Stimulated activated CD4-positive, alpha-beta T cell treated with anti-CD3 and anti-CD28 coated beads, Interleukin-2, amount 100 ng/mL, for 4 hours (primary cell): ENCODE data around the gene EXOC3L4.
"Not testable (repeated sequence)": the region's sequence is repeated elsewhere in the genome, so short reads cannot be mapped to it uniquely, and the experiment has no call there.

Experiments
- DNase-seq: peaks from one replicate; pipeline ENCODE4 v3.0.0-alpha.2; 2020; ENCODE audit warnings: low read depth

Gene EXOC3L4

GRCh38 chr14:103094406-103095209 is at the start of gene EXOC3L4:
EXOC3L4 (plus strand) TSS chr14:103094725; CDS start chr14:103100220, 5,495 bp downstream.
- no peak for DNase-seq

DNA sequence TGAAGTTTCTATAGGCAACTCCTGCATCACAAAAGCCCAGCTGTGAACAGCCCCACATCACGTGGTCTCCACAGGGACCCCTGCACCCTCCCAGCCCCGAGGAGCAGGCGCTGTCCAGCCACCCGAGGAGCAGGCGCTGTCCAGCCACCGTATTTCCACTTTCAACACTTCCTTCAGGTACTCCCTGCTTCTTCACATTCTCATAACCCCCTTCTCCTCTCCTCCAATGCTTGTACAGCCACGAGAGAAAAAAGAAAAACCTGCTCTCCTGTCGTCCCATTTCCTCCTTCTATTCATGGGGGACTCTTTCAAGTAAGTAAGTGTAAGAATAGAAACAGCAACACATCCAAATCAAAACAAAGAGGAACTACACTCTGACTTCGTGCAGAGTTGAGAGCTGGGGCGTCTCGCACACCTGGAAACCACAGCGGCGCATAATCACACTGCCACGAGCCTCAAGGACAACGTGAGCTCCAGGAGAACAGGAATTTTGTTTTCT is 49.1 kb upstream of the EXOC3L4 start:
- DNase-seq = no peak

- DNase-seq = not testable (repeated sequence)
Measured at GRCh38 chr14:103047453-103047852, 47.1 kb upstream of the EXOC3L4 start.

DNA sequence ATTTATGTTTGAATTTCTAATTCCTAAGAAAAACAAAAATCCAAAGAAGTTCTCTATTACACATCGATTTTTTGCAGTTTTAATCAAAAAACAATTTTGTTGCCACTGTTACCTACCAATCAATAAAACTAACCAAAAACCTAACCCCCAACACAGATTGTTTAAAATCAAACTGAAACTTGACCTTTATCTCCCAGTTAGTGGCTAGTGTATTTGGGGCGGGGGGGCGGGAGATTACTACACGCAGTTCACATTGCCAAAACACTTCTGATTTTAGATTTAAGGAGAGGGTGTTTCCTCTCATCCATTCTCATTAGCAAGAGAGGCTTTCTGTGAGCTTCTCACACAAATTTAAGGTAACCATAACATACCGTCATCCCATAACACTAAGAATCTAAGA is 43.6 kb upstream of the EXOC3L4 start:
- no peak for DNase-seq

- no peak for DNase-seq
Measured at GRCh38 chr14:103052407-103052806, 42.1 kb upstream of the EXOC3L4 start.

GRCh38 chr14:103055695-103056094 is 38.8 kb upstream of the EXOC3L4 start:
- DNase-seq = no peak

GRCh38 chr14:103056322-103057027 is 38.0 kb upstream of the EXOC3L4 start:
- no peak for DNase-seq

- no peak for DNase-seq
Measured at GRCh38 chr14:103057028-103057371, 37.5 kb upstream of the EXOC3L4 start.

DNA sequence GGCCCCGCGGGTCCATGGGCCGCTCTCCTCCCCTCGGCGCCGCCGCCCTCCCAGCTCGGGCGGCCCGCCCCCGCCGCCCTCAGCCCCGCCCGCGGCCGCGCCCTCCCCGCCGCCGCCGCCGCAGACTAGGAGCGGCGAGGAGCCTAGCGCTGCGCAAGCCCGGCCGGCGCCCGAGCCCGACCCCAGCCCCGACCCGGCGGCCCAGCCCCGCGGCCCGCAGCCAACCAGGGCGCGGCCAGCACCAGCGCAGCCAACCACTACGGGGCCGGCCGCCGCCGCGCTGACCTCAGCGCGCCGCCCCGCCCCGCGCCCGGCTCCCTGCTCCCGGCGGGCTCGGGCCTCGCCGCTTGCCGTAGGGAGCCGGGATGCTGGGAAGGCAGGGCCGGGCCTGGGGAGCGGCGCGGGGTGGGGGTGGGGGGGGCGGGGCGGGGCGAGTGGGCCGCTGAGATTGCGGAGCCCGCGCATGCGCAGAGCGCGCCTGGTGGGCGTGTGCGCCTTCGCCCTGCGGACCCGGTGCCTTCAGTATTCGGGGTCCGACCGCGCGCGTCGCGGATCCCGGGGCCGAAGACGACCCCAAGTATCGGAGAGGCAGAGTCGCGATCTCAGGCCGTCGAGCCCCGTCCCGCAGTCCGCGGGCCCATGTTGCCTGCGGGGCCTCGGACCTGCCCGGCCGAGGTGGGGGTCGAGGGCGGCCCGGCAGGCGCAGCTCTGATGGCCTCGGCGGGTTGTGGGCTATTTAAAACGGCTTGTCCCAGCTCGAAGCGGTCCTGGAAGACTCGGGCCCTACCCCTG is 37.0 kb upstream of the EXOC3L4 start, which contains the start of gene CDC42BPB:
CDC42BPB (minus strand) TSS at position 178 of the 792 bp plus-strand sequence. CDS start 376 bp downstream, outside the sequence.
- peak; percentile 39 for DNase-seq

- DNase-seq = no peak
Measured at GRCh38 chr14:103058164-103059055, 36.1 kb upstream of the EXOC3L4 start.

DNA sequence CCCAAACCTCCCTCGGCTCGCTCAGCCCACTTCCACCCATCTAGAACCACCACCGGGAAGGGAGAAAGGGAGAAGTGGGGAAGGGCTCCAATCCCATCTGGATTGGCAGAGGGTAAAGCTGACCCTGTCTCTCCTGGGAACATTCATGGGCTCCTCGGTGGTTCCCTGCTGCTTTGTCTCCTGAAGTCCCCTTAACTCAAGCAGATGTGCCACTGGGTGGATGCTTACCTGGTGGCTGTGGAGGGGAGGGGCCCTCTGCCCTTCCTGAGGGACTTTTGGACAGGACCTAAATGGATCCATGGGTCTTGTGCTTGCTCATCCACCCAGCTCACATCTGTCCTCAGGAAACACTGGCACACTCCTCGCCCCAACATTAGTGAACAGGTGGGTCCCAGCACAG is 35.0 kb upstream of the EXOC3L4 start:
- no peak for DNase-seq

- no peak for DNase-seq
Measured at GRCh38 chr14:103061482-103061976, 33.0 kb upstream of the EXOC3L4 start.

GRCh38 chr14:103064436-103064835 is 30.1 kb upstream of the EXOC3L4 start:
- no peak for DNase-seq

DNA sequence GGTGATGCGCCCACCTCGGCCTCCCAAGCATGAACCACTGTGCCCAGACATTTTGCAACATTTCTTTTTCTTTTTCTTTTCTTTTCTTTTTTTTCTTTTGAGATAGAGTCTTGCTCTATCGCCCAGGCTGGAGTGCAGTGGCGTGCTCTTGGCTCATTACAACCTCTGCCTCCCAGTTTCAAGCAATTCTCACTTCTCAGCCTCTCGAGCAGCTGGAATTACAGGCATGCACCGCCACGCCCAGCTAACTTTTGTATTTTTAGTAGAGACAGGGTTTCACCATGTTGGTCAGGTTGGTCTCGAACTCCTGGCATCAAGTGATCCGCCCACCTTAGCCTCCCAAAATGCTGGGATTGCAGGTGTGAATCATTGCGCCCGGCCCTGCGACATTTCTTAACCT is 29.5 kb upstream of the EXOC3L4 start:
- no peak for DNase-seq

DNA sequence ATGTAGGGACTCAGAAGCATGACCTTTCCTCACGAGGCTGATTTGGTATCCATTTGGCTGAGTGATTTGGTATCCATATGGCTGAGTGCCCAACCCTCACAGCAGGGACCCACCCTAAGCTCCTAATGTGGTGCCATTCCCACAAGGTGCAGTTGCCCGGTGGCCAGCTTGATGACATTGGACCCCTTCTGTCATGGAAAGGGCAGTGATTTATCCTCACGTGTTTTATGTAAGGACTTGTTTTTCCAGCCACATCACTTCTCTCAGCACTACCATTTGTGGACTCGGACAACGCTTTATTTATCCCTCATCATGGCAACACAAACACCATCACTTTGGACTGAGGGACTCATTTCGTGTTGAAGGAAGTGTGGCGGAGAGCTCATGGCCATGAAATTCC is 28.7 kb upstream of the EXOC3L4 start:
- DNase-seq = no peak

DNA sequence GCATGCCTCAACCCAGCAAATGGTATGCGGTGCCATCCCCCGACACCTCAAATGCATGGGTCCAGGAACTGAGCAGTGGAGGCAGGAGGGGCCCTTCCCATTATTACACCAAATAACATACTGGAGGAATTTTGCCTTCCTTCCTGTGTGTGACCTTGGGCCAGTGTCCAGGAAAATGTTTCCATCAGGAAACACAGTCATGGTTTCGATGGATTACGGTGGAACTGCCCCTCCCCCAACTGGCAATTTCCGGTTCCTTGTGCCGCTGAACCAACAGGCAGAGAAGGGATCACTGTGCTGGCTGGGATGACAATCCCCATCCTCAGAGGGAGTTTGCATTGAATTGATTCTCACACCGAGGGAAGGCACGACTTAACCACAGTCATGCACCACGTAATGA is 28.1 kb upstream of the EXOC3L4 start:
- no peak for DNase-seq

DNA sequence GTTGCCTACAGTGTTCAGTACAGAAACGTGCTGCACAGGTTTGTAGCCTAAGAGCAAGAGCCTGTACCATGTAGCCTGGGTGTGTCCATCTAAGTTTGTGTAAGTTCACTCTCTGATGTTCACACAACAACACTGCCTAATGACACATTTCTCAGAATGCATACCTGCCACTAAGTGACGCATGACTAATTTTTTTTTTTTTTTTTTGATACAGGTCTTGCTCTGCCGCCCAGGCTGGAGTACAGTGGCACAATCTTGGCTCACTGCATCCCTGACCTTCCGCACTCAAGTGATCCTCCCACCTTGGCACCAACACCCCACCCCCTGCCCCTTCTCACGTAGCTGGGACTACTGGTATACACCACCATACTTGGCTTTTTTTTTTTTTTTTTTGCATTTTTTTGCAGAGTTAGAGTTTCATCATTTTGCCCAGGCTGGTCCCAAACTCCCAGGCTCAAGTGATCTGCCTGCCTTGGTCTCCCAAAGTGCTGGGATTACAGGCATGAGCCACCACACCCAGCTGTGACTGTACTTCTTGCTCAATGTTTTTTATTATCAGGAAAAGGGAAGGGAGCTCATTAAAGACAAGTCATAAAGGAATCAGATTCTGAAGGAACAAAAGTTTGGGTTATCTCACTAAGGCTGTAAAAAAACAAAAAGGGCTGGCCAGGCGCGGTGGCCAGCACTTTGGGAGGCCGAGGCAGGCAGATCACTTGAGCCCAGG is 27.1 kb upstream of the EXOC3L4 start:
- DNase-seq = no peak

GRCh38 chr14:103068351-103069073 is 26.0 kb upstream of the EXOC3L4 start:
- no peak for DNase-seq

DNA sequence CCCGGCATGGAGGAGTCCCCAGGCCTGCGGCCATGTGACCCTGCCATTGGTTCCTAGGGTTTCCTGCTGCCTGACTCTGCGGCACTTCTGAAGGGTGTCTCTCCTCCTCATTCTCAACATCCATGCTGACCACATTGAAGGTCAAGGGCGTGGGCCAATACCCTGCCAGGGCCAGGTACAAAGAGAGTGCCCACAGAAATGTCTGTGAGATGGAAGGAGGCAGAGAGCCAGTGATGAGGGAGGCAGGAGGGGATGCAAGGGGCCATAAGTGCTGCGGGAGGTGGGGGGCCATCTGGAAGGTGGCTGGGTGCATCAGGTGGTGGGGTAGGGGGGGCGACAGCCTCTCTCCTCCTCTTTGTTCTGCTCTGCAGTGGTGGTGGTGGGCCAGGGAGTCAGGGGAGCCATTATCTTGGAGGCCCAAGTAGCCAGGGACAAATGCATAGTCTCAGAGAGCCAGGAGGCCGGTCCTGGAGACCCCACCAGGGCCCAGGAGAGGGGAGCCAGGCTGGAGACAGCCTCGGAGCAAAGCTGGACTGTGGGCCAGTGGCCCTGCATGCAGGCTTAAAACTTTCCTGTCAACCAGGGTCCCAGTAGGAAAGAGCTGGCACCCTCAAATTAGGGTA is 24.2 kb upstream of the EXOC3L4 start:
- no peak for DNase-seq
